ENCODE measurements around the gene THAP9.

DNA sequence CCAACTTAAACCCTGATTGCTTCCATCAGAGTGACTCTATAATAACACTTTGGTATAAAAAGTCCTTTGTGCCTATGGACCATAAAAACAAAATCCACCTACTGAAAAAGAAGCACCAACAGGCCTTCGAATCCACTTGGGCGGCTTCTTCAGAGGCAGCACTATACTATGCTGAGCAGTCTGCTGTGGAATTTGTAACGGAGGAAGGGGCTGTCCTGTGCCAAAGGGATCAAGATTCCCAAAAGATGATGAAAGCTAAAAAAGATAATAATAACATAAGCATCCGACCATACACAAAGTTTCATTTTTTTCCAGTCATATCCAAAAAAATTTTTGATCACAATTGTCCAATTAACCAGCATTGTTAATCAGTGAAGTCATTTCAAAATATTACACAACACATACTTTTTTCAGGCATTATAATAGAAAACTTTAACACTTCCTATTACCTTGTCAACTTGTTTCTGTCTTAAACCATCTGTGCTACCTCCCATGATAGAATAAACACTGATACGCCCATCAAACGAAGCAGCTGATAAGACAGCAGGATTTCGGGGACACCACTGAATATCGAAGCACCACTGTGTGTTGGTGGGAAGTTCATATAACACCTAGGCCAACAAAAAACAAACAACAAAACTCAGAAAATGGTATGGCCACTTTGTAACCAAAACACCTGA lies 33.7 kb upstream of the THAP9 start:
- TF ChIP-seq, protein P1, sequence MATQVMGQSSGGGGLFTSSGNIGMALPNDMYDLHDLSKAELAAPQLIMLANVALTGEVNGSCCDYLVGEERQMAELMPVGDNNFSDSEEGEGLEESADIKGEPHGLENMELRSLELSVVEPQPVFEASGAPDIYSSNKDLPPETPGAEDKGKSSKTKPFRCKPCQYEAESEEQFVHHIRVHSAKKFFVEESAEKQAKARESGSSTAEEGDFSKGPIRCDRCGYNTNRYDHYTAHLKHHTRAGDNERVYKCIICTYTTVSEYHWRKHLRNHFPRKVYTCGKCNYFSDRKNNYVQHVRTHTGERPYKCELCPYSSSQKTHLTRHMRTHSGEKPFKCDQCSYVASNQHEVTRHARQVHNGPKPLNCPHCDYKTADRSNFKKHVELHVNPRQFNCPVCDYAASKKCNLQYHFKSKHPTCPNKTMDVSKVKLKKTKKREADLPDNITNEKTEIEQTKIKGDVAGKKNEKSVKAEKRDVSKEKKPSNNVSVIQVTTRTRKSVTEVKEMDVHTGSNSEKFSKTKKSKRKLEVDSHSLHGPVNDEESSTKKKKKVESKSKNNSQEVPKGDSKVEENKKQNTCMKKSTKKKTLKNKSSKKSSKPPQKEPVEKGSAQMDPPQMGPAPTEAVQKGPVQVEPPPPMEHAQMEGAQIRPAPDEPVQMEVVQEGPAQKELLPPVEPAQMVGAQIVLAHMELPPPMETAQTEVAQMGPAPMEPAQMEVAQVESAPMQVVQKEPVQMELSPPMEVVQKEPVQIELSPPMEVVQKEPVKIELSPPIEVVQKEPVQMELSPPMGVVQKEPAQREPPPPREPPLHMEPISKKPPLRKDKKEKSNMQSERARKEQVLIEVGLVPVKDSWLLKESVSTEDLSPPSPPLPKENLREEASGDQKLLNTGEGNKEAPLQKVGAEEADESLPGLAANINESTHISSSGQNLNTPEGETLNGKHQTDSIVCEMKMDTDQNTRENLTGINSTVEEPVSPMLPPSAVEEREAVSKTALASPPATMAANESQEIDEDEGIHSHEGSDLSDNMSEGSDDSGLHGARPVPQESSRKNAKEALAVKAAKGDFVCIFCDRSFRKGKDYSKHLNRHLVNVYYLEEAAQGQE (tag by site-specific recombination; IDR thresholded peaks at IDR 0.05): no peak
- TF ChIP-seq, protein P2, sequence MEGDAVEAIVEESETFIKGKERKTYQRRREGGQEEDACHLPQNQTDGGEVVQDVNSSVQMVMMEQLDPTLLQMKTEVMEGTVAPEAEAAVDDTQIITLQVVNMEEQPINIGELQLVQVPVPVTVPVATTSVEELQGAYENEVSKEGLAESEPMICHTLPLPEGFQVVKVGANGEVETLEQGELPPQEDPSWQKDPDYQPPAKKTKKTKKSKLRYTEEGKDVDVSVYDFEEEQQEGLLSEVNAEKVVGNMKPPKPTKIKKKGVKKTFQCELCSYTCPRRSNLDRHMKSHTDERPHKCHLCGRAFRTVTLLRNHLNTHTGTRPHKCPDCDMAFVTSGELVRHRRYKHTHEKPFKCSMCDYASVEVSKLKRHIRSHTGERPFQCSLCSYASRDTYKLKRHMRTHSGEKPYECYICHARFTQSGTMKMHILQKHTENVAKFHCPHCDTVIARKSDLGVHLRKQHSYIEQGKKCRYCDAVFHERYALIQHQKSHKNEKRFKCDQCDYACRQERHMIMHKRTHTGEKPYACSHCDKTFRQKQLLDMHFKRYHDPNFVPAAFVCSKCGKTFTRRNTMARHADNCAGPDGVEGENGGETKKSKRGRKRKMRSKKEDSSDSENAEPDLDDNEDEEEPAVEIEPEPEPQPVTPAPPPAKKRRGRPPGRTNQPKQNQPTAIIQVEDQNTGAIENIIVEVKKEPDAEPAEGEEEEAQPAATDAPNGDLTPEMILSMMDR (tag by site-specific recombination; IDR thresholded peaks at IDR 0.05): no peak
- no peak for TF ChIP-seq YY1 (tag by site-specific recombination; IDR thresholded peaks at IDR 0.05)
- no peak for TF ChIP-seq HIC1 (tag by site-specific recombination; IDR thresholded peaks at IDR 0.05)
- TF ChIP-seq, protein P3, sequence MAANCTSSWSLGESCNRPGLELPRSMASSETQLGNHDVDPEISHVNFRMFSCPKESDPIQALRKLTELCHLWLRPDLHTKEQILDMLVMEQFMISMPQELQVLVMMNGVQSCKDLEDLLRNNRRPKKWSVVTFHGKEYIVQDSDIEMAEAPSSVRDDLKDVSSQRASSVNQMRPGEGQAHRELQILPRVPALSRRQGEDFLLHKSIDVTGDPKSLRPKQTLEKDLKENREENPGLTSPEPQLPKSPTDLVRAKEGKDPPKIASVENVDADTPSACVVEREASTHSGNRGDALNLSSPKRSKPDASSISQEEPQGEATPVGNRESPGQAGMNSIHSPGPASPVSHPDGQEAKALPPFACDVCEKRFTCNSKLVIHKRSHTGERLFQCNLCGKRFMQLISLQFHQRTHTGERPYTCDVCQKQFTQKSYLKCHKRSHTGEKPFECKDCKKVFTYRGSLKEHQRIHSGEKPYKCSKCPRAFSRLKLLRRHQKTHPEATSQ (tag by site-specific recombination; IDR thresholded peaks at IDR 0.05): no peak
- no peak for TF ChIP-seq RBAK (tag by site-specific recombination; IDR thresholded peaks at IDR 0.05)
- no peak for TF ChIP-seq ZNF580 (tag by site-specific recombination; IDR thresholded peaks at IDR 0.05)
- TF ChIP-seq, protein P4, sequence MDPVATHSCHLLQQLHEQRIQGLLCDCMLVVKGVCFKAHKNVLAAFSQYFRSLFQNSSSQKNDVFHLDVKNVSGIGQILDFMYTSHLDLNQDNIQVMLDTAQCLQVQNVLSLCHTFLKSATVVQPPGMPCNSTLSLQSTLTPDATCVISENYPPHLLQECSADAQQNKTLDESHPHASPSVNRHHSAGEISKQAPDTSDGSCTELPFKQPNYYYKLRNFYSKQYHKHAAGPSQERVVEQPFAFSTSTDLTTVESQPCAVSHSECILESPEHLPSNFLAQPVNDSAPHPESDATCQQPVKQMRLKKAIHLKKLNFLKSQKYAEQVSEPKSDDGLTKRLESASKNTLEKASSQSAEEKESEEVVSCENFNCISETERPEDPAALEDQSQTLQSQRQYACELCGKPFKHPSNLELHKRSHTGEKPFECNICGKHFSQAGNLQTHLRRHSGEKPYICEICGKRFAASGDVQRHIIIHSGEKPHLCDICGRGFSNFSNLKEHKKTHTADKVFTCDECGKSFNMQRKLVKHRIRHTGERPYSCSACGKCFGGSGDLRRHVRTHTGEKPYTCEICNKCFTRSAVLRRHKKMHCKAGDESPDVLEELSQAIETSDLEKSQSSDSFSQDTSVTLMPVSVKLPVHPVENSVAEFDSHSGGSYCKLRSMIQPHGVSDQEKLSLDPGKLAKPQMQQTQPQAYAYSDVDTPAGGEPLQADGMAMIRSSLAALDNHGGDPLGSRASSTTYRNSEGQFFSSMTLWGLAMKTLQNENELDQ (tag by site-specific recombination; IDR thresholded peaks at IDR 0.05; ENCODE audit: low read depth): no peak
- TF ChIP-seq ZBTB21 (tag by site-specific recombination; IDR thresholded peaks at IDR 0.05): no peak
